ENCODE measurements around the gene CMTM3. TPM values are rescaled to one million over a fixed set of nuclear protein-coding genes. Genes with fewer than 3 reads are reported as not detected.

Gene CMTM3
- total and polyA plus RNA-seq, 8 donors, result 0.87 to 12.2 (median 8.5) TPM; not detected in 2

DNA sequence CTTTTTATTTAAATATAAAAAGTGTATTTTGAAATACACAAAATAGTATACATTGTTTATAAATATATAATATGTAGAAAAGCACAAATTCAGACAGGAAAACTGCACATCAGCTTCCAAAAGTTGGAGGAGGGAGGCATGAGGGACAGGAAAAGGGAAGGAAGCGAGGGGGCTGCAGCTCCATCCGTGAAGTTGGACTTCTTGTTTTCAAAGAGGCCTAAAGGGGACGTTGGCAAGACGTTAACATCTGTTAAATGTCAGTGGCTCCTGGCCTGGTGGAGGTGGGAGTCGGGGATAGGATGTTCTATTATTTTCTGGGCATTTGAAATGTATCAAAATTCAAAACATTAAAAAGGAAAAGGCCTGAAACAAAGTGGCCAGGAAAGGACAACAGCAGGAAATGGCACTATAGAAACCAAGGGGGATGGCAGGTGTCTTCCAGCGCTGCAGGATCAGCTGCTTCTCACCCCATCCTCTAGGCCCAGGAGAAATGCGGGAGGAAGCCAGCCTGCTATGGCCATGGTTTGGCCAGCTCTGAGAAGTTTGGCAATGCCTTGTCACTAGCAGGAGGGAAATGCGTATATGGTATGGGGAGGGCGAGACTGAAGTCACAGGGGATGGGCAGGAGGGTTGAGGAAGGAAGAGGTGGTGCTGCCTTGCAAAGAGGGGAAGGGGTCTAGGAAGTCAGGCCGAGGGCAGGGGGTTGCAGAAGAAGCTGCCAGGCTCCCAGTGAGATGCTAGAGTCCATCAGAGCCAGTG is 18.8 kb upstream of the CMTM3 start:
- Histone ChIP-seq H3K4me1 (peaks cover 0 to 11% (median 0%) of the 10 kb centered on the region in 4 donors), H3K36me3 (peaks cover 0 to 10% (median 4%) of the 10 kb centered on the region in 4 donors), H3K9me3 (no peaks in the 10 kb centered on the region), H3K27ac (peak overlapping the region in 1 of 5 donors; percentile 37), H3K27me3 (no peaks in the 10 kb centered on the region), H3K4me3 (no peak overlapping the region)
- intact Hi-C loops (cut with DNase I; ENCODE audit: low total_unique reads), result no loop called here
- DNase-seq, result no peak
- WGBS, 5 donors, result 61 to 81% (median 77%) methylated on average over 10 of the region's 10 CpGs
- TF ChIP-seq, protein P1, sequence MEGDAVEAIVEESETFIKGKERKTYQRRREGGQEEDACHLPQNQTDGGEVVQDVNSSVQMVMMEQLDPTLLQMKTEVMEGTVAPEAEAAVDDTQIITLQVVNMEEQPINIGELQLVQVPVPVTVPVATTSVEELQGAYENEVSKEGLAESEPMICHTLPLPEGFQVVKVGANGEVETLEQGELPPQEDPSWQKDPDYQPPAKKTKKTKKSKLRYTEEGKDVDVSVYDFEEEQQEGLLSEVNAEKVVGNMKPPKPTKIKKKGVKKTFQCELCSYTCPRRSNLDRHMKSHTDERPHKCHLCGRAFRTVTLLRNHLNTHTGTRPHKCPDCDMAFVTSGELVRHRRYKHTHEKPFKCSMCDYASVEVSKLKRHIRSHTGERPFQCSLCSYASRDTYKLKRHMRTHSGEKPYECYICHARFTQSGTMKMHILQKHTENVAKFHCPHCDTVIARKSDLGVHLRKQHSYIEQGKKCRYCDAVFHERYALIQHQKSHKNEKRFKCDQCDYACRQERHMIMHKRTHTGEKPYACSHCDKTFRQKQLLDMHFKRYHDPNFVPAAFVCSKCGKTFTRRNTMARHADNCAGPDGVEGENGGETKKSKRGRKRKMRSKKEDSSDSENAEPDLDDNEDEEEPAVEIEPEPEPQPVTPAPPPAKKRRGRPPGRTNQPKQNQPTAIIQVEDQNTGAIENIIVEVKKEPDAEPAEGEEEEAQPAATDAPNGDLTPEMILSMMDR (IDR thresholded peaks at IDR 0.05), result no peak
- TF ChIP-seq POLR2AphosphoS5 (IDR thresholded peaks at IDR 0.05) (no peak), EP300 (IDR thresholded peaks at IDR 0.05) (no peak), POLR2A (IDR thresholded peaks at IDR 0.05) (no peak)

DNA sequence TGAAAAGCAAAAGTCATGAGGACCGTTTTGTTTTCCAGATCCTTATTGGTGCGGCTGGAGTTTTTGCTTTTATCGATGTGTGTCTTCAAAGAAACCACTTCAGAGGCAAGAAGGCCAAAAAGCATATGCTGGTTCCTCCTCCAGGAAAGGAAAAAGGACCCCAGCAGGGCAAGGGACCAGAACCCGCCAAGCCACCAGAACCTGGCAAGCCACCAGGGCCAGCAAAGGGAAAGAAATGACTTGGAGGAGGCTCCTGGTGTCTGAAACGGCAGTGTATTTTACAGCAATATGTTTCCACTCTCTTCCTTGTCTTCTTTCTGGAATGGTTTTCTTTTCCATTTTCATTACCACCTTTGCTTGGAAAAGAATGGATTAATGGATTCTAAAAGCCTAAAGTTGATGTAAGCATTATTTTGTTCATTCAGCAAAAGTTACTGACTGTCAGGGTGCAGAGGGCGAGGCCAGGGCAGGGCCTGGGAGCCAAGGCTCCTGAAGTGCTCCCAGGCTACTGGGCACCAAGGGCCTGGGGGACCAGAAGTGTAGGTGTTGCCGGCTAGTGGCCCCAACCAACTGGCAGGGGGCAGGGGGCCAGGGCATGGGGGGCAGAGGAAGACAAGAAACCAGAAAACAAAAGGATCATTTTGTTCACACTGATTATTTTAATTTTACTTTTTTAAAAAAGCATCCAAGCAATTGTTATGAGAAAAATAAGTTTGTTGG is 16.5 kb upstream of the CMTM3 start:
- TF ChIP-seq, protein P1 (IDR thresholded peaks at IDR 0.05), result no peak
- TF ChIP-seq EP300 (IDR thresholded peaks at IDR 0.05) (no peak), POLR2AphosphoS5 (IDR thresholded peaks at IDR 0.05) (no peak), POLR2A (IDR thresholded peaks at IDR 0.05) (no peak)
- H3K27ac ChIP-seq, result no peak overlapping the region
- peaks cover 0 to 11% (median 0%) of the 10 kb centered on the region in 4 donors for H3K4me1 ChIP-seq
- no peaks in the 10 kb centered on the region for H3K27me3 ChIP-seq
- H3K9me3 ChIP-seq, result no peaks in the 10 kb centered on the region
- peak overlapping the region in 1 of 4 donors; percentile 7 for H3K4me3 ChIP-seq
- 66 to 83% (median 74%) methylated on average over 7 of the region's 7 CpGs for WGBS, 5 donors
- DNase-seq, result no peak
- intact Hi-C loops (cut with DNase I; ENCODE audit: low total_unique reads), result no loop called here
- H3K36me3 ChIP-seq, result peaks cover 0 to 10% (median 4%) of the 10 kb centered on the region in 4 donors

DNA sequence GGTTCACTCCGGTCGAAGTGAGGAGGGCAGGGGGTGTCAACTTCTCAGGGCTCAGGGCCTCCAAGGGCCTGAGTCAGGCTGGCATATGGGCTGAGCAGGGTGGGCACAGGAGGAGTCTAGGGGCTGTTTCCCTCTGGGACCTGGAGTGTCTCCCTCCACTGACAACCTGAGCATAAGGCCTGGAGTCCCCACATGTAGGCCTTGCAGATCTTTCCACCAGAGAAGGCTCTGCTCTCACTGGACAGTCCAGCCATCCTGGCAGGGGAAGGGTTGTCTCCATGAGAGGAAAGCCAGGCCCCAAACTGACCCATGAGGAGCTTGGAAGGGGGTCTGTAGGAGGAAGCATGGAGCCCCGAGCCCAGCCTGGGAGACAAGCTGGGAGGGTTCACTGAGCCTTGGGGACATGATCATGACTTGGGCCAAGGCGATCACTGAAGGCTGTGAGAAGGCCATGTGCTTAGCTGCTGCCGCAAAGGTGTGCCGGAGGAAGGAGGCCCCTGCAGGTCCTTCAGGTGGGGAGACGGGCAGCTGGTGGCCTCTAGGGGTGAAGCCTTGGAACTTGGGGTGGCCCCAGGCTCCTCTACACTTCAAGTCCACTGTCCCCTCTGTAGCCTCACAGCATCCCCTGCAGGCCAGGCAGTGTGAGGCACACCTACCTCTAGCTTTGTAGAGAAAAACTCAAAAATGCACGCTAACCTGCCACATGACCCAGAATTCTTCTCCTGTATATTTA is 15.4 kb upstream of the CMTM3 start:
- Histone ChIP-seq H3K9me3 (peaks cover 0 to 4% (median 0%) of the 10 kb centered on the region in 4 donors), H3K27ac (no peak overlapping the region), H3K4me1 (peaks cover 0 to 11% (median 0%) of the 10 kb centered on the region in 4 donors), H3K36me3 (peaks cover 0 to 10% (median 4%) of the 10 kb centered on the region in 4 donors), H3K27me3 (no peaks in the 10 kb centered on the region), H3K4me3 (no peak overlapping the region)
- peak; percentile 45 to 55 for DNase-seq
- intact Hi-C loops (cut with DNase I; ENCODE audit: low total_unique reads), result no loop called here
- WGBS, 5 donors, result 88 to 98% (median 92%) methylated on average over 7 to 8 of the region's 8 CpGs
- no peak for TF ChIP-seq EP300 (IDR thresholded peaks at IDR 0.05)
- TF ChIP-seq, protein P1 (IDR thresholded peaks at IDR 0.05), result peak in 2 of 7 experiments; percentile 37 to 39
- TF ChIP-seq POLR2A (IDR thresholded peaks at IDR 0.05), result no peak
- TF ChIP-seq POLR2AphosphoS5 (IDR thresholded peaks at IDR 0.05), result no peak

DNA sequence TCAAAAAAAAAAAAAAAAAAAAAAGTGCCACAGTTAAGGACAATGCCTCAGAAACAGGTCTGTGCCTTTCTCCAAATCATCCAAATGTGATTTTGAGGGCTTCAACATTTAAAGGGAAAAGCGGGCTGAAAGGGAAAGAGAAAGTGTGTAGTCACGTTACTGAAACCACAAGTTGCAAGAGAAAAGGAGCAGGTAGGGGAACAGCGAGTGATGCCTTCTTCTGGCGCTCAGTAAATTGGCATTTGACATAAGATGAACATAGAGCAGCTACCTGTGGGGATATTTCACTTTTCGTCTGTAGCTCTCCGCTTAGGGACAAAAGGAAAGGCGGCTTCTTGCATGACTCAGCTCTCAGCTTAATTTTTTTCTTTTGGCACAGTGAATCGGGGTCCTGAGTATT is 14.2 kb upstream of the CMTM3 start:
- TF ChIP-seq, protein P1 (IDR thresholded peaks at IDR 0.05), result no peak
- TF ChIP-seq POLR2AphosphoS5 (IDR thresholded peaks at IDR 0.05) (no peak), POLR2A (IDR thresholded peaks at IDR 0.05) (no peak), EP300 (IDR thresholded peaks at IDR 0.05) (no peak)
- Histone ChIP-seq H3K36me3 (peaks cover 0 to 10% (median 4%) of the 10 kb centered on the region in 4 donors), H3K4me1 (peaks cover 0 to 11% (median 0%) of the 10 kb centered on the region in 4 donors), H3K4me3 (peak overlapping the region in 1 of 4 donors; percentile 10), H3K9me3 (peaks cover 0 to 4% (median 0%) of the 10 kb centered on the region in 4 donors), H3K27ac (no peak overlapping the region), H3K27me3 (no peaks in the 10 kb centered on the region)
- intact Hi-C loops (cut with DNase I; ENCODE audit: low total_unique reads), result no loop called here
- whole genome bisulfite sequencing, 5 donors, result 75 to 78% (median 76%) methylated on average over 8 of the region's 8 CpGs
- DNase-seq, result no peak
